Gastrocnemius medialis (tissue), 4 donors: ENCODE results near the gene DBH.

Experiments used
- CTCF ChIP-seq, 5 experiments: fragments of 450-650 bp in 3 of 5; fragments of 200-600 bp in 2 of 5; sonication (generic) in 2 of 5; IDR thresholded peaks in 4 of 5; conservative IDR thresholded peaks in 1 of 5; 1 replicate in 4 of 5; 2 replicates in 1 of 5; pipeline ENCODE4 v1.5.1; 2016 to 2019; ENCODE audit warnings: antibody characterized with exemption in 5 of 5, mild to moderate bottlenecking in 3 of 5, moderate library complexity in 3 of 5
- POLR2A ChIP-seq, 2 donors: fragments of 450-650 bp; IDR thresholded peaks; one replicate each; pipeline ENCODE4 v1.6.1; 2017; ENCODE audit warnings: antibody characterized with exemption in 2 of 2, mild to moderate bottlenecking in 2 of 2, moderate library complexity in 2 of 2

DNA sequence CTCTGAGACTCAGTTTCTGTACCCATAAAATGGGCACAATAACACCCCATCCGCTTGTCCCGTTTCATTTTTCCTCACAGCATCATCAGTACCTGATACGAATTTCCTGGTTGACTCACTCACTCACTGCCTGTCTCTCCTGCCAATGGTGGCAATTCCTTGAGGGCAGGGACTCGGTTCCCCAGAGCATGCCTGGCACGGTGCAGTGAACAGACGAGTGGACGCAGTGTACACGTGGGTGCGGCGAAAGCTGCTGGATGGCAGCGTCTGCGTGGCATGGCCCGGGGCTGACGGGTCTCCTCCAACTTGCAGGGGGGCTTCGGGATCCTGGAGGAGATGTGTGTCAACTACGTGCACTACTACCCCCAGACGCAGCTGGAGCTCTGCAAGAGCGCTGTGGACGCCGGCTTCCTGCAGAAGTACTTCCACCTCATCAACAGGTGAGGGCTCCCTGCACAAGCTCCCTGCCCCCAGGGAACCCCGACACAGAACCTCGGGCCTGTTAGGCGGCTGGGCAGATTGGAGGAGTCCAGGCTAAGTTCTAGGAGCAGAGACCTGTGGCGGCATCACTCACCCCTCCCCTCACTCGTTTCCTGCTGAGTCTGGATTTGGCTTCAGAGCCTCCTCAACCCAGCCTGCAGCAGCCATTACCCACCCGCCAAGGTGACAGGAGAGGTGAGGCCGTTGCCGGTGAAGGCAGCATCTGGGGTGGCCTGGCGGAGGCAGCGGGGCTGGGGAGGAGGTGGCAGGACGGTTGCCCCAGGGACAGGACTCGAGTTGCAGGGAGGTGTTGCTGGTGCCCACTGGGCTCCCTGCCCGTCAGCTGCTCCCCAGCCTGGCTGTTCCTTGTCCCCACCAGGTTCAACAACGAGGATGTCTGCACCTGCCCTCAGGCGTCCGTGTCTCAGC, 20.3 kb downstream of the DBH start:
- TF ChIP-seq CTCF (IDR thresholded peaks at IDR 0.05 in 4 of 5, conservative IDR thresholded peaks at IDR 0.05 in 1 of 5), result no peak
- no peak for TF ChIP-seq POLR2A (IDR thresholded peaks at IDR 0.05)
